Measurements from ENCODE around the gene ZNF292.

GRCh38 chr6:87250019-87250418 lies 94.7 kb downstream of the ZNF292 start:
- no peak for TF ChIP-seq CTCF (IDR thresholded peaks at IDR 0.05; ENCODE audit: low read depth, low read length)
- no peak for TF ChIP-seq EZH2phosphoT487 (IDR thresholded peaks at IDR 0.05; ENCODE audit: low read depth)

All from OCI-LY3 (cell line).